HG03354 (cell line): Measurements from ENCODE around the gene L3MBTL4.
A peak's percentile ranks its signal among the peaks of the same experiment; 100 is the strongest.
"Not testable (repeated sequence)": the region's sequence is repeated elsewhere in the genome, so short reads cannot be mapped to it uniquely, and the experiment has no call there.

ENCODE experiments used
- ATAC-seq: cut with Tn5 transposase; IDR thresholded peaks from one replicate; pipeline ENCODE4 v1.9.1; 2021; ENCODE audit warnings: mild to moderate bottlenecking; ENCODE audit not compliant: unreplicated experiment, poor library complexity, severe bottlenecking

The L3MBTL4 gene

GRCh38 chr18:6069539-6069938 is 345.2 kb downstream of the L3MBTL4 start:
- no peak for ATAC-seq

- no peak for ATAC-seq
Measured at GRCh38 chr18:6069103-6069502, 345.6 kb downstream of the L3MBTL4 start.

DNA sequence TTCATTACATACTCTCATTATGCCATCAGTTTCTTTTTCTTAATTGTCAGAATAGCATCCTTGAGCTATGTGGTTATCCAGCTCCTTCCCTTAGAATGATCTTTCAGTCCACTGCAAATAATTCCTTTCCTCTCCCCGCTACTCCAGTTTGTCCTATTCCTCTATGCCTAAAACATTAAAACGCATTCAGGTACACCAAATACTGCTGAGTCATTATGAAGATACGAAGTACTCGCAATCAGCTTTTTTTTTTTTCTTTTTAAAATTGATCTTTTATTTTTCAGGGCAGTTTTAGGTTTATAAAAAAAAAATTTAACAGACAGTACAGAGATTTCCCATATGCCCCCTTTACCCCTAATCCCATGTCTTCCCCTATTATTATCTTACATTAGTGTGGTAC is 354.6 kb downstream of the L3MBTL4 start:
- no peak for ATAC-seq

- ATAC-seq = no peak
Measured at GRCh38 chr18:6059551-6059950, 355.2 kb downstream of the L3MBTL4 start.

- no peak for ATAC-seq
Measured at GRCh38 chr18:6058941-6059340, 355.8 kb downstream of the L3MBTL4 start.

- ATAC-seq = no peak
Measured at GRCh38 chr18:6057604-6058003, 357.1 kb downstream of the L3MBTL4 start.

GRCh38 chr18:6056171-6056910 is 358.4 kb downstream of the L3MBTL4 start:
- ATAC-seq = peak; percentile 50

GRCh38 chr18:6055711-6056110 is 359.0 kb downstream of the L3MBTL4 start:
- ATAC-seq = no peak

DNA sequence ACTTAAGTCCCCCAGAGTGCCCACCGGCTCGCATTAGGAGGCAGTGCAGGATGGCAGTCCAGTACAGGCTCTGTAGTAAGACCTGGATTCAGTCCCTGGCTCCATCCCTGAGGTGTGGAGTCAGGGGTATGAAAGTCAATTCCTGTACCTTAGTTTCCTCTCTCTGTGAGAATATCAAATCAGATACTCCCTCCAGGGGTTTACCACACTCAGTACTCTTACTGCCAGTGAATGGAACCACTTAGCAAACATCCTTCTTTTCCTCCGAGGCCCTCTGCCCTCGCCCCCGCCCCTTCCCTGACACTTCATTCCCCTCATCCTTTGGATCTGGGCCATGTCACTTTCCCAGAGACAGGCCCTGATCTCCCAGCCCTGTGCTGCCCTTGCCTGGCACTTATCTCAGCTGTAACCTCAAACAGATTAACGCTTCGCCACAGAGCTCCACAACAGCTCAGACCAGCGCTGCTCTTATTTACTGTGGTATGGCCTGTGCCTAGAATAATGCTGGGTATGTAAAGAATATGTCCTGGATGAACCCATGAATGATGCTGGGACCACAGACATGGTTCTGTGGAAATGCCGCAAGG is 360.4 kb downstream of the L3MBTL4 start:
- no peak for ATAC-seq

- ATAC-seq = no peak
Measured at GRCh38 chr18:6052449-6052913, 362.2 kb downstream of the L3MBTL4 start.

- not testable (repeated sequence) for ATAC-seq
Measured at GRCh38 chr18:6047596-6047995, 367.1 kb downstream of the L3MBTL4 start.

- no peak for ATAC-seq
Measured at GRCh38 chr18:6044773-6045172, 369.9 kb downstream of the L3MBTL4 start.

DNA sequence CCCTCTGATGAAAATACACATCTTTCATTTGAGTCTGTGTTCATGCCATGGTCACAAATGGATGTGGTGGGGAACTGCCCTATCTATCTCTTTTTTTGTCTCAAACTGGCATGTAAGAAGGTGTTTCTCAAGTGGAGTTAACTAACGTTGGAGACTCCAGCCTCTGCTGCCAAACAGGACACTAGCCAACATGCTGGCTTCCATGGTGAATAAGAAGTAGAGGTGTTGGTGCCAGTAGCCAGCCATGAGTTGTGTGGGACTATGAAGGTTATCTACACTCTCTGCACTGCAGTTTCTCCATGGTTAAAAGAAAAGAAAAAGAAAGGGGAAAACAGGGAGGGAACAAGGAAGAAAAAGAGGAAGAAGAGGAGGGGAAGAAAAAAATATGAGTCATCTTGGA is 370.4 kb downstream of the L3MBTL4 start:
- ATAC-seq = no peak

GRCh38 chr18:6039055-6039454 is 375.7 kb downstream of the L3MBTL4 start:
- ATAC-seq = no peak

DNA sequence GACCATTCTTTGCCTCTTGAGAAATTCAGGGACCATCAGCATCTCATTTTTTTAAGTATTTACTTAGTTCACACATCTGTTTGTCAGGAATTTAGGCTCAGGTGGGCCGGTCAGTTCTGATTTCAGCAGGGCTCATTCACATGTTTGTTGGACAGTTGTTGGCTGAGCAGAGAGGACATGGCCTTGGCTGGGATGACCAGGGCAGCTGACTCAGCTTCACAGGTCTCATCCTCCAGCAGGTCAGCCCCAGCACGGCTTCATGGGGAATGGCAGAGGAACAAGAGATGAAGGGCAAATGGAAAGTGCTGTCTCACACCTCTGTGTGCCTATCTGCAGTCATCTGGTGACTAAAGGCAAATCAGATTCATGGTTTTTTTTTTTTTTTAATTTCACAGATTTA is 383.3 kb downstream of the L3MBTL4 start:
- ATAC-seq = no peak

- no peak for ATAC-seq
Measured at GRCh38 chr18:6031002-6031401, 383.7 kb downstream of the L3MBTL4 start.

- ATAC-seq = no peak
Measured at GRCh38 chr18:6024745-6025248, 389.9 kb downstream of the L3MBTL4 start.

GRCh38 chr18:6023551-6023950 is 391.2 kb downstream of the L3MBTL4 start:
- no peak for ATAC-seq

DNA sequence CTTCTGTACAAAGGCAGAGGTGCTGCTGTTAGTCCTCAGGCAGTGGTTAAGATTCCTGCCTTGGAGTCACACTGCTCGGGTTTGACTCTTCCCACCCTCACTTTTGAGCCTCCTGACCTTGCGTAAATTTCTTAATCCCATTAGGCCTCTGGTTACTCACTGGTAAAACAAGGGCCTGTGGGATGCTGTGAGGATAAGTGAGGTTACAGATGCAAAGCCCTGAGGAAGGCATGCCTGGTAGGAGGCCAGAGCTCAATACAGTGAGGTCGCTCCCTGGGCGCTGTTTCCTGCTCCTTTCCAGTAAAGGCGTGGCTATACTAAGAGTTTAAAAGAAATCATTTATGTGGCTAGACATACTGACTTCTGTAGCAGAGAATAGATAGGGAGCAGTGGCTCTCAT is 391.9 kb downstream of the L3MBTL4 start:
- ATAC-seq = no peak

- ATAC-seq = no peak
Measured at GRCh38 chr18:6022074-6022444, 392.7 kb downstream of the L3MBTL4 start.

DNA sequence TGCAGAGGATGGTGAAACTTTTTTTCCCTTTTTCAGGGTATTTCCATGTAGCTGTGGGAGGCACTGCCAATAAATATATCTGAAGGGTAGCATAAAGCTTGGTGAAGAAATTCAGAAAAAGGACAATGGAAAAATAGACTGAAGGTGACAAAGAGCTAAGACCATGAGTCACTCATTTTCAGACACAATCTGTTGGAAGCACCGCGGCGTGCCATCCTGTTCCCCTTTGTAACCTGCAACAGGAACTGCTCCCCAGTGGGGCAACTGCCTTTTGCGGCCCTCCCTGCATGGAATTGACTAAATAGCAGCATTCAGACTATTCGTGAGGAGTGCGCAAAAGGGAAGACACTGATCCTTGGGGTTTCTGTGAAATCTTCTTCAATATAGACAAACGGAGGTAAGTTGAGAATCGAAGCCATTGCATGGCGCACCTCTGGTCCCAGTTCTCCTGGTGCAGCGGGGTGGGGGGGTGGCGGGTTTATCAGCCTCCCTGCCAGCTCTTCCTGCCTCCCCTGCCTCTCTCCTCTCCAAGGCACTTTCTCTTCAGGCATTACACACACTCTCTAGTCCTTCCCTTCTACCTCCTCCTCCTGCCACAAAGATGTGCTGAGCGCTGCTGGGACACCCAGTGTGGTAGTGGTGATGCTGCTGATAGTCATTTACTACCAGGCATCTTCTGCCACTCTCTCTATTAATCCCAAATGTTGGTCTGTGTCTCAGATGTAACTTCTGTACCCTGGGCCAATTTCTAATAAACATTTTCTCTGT is 393.2 kb downstream of the L3MBTL4 start:
- ATAC-seq = no peak
